Measurements from ENCODE around the gene F2R.

GRCh38 chr5:76763136-76763535, 47.2 kb downstream of the F2R start:
- TF ChIP-seq POLR2A (IDR thresholded peaks at IDR 0.05) (no peak), CTCF (IDR thresholded peaks at IDR 0.05) (no peak)
